Transverse colon (tissue), 4 donors: ENCODE results near the gene OR10A3. TPM values are rescaled to one million over a fixed set of nuclear protein-coding genes. Genes with fewer than 3 reads are reported as not detected.
A peak's percentile ranks its signal among the peaks of the same experiment; 100 is the strongest.

ENCODE experiments used
- DNase-seq: peaks from one replicate; pipeline ENCODE4 v3.0.0-alpha.2; 2019
- H3K27ac ChIP-seq, 4 donors: fragments of 200-600 bp; sonication (generic); 2 replicates each; pipeline ENCODE4 v1.5.1; 2016 to 2018; ENCODE audit warnings: inconsistent platforms in 4 of 4
- H3K27me3 ChIP-seq: fragments of 200-600 bp; sonication (generic); 2 replicates; pipeline ENCODE4 v1.5.1; 2017; ENCODE audit warnings: inconsistent platforms
- H3K36me3 ChIP-seq, 4 donors: fragments of 200-600 bp; sonication (generic); 2 replicates each; pipeline ENCODE4 v1.5.1; 2017 to 2019; ENCODE audit warnings: inconsistent platforms in 4 of 4
- H3K4me1 ChIP-seq, 4 donors: fragments of 200-600 bp; sonication (generic); 2 replicates each; pipeline ENCODE4 v1.5.1; 2017 to 2020; ENCODE audit warnings: inconsistent platforms in 4 of 4
- H3K4me3 ChIP-seq, 4 donors: fragments of 200-600 bp; sonication (generic); 1 replicate in 1 of 4; 2 replicates in 3 of 4; pipeline versions ENCODE4 v1.5.1 to v1.6.1; 2017 to 2019; ENCODE audit warnings: inconsistent platforms in 4 of 4
- H3K9me3 ChIP-seq, 2 donors: fragments of 200-600 bp; sonication (generic); 2 replicates each; pipeline ENCODE4 v1.5.1; 2017 to 2019; ENCODE audit warnings: inconsistent platforms in 2 of 2
- EP300 ChIP-seq: sonication (generic); formaldehyde crosslinking; IDR thresholded peaks from one replicate; pipeline ENCODE4 v1.6.1; 2017; ENCODE audit warnings: antibody characterized with exemption, low read depth
- POLR2A ChIP-seq: fragments of 450-650 bp; IDR thresholded peaks from one replicate; pipeline ENCODE4 v1.6.1; 2016; ENCODE audit warnings: antibody characterized with exemption, mild to moderate bottlenecking, moderate library complexity
- POLR2AphosphoS5 ChIP-seq, 3 donors: sonication (generic); formaldehyde crosslinking; IDR thresholded peaks; one replicate each; pipeline ENCODE4 v1.6.1; 2016; ENCODE audit warnings: antibody characterized with exemption in 3 of 3
- WGBS, 2 donors: methylation state at CpG; one replicate each; pipeline ENCODE4 v1.1.5; 2018; ENCODE audit warnings: low coverage in 1 of 2; 5-methylcytosine and 5-hydroxymethylcytosine counted together
- in situ Hi-C, 4 donors: fragments of 200-750 bp; cut with MboI; loops; one replicate each; pipeline versions ENCODE4 v1.15.0 to v1.15.1; 2017; ENCODE audit warnings: low sequenced_read_pairs in 3 of 4, low pct_ligation_motif_present in 1 of 4, low pct_unique_long_range_greater_than_20kb in 1 of 4
- intact Hi-C: fragments of 100-400 bp; cut with DNase I; formaldehyde crosslinking; loops from one replicate; pipeline ENCODE4 v1.15.1; 2023; ENCODE audit warnings: low total_unique reads
- total RNA-seq, 4 donors: library from RNA; depleted of rRNA; stranded (reverse); fragments of >200 nt; gene quantifications; one replicate each; pipeline ENCODE4 v1.1.0, GENCODE V29; 2016
- TF ChIP-seq, protein P1 (sequence below), 5 experiments: fragments of 200-600 bp in 3 of 5; fragments of 450-650 bp in 2 of 5; sonication (generic) in 3 of 5; IDR thresholded peaks; 1 replicate in 2 of 5; 2 replicates in 3 of 5; pipeline ENCODE4 v1.5.1; 2016 to 2017; ENCODE audit warnings: antibody characterized with exemption in 5 of 5, inconsistent platforms in 3 of 5, mild to moderate bottlenecking in 2 of 5, moderate library complexity in 1 of 5

OR10A3 gene
- total RNA-seq, 4 donors from 2014 or later: not detected

GRCh38 chr11:7899418-7899817 lies 42.1 kb downstream of the OR10A3 start:
- Histone ChIP-seq H3K4me1 (peaks cover 0 to 26% (median 12%) of the 10 kb centered on the region in 4 donors), H3K4me3 (no peak overlapping the region), H3K27me3 (no peaks in the 10 kb centered on the region), H3K27ac (no peak overlapping the region), H3K9me3 (no peaks in the 10 kb centered on the region), H3K36me3 (no peaks in the 10 kb centered on the region)
- TF ChIP-seq POLR2AphosphoS5 (IDR thresholded peaks at IDR 0.05) (no peak), EP300 (no peak), POLR2A (no peak)
- TF ChIP-seq, protein P1, sequence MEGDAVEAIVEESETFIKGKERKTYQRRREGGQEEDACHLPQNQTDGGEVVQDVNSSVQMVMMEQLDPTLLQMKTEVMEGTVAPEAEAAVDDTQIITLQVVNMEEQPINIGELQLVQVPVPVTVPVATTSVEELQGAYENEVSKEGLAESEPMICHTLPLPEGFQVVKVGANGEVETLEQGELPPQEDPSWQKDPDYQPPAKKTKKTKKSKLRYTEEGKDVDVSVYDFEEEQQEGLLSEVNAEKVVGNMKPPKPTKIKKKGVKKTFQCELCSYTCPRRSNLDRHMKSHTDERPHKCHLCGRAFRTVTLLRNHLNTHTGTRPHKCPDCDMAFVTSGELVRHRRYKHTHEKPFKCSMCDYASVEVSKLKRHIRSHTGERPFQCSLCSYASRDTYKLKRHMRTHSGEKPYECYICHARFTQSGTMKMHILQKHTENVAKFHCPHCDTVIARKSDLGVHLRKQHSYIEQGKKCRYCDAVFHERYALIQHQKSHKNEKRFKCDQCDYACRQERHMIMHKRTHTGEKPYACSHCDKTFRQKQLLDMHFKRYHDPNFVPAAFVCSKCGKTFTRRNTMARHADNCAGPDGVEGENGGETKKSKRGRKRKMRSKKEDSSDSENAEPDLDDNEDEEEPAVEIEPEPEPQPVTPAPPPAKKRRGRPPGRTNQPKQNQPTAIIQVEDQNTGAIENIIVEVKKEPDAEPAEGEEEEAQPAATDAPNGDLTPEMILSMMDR (IDR thresholded peaks at IDR 0.05): no peak
- intact Hi-C loops (no loop called here), in situ Hi-C loops (loop anchor here in 1 of 4 donors (10.0 to 25.0 kb wide), 2 partner anchors 85 to 188 kb away; partner anchors contain the start of genes EIF3F and TUB)
- WGBS, 2 donors: 59 to 63% methylated on average over 1 to 4 of the region's 4 CpGs
- DNase-seq: no peak

- H3K27me3 ChIP-seq: no peaks in the 10 kb centered on the region
- no peak overlapping the region for H3K27ac ChIP-seq
- H3K36me3 ChIP-seq: no peaks in the 10 kb centered on the region
- H3K4me1 ChIP-seq: peaks cover 0 to 20% (median 8%) of the 10 kb centered on the region in 4 donors
- no peak for DNase-seq
- intact Hi-C loops: no loop called here
- no peaks in the 10 kb centered on the region for H3K9me3 ChIP-seq
- no peak overlapping the region for H3K4me3 ChIP-seq
- 88 to 90% methylated on average over 5 of the region's 5 CpGs for WGBS, 2 donors
- in situ Hi-C loops: loop anchor here in 1 of 4 donors (10.0 to 25.0 kb wide), 2 partner anchors 86 to 189 kb away; partner anchors contain the start of genes EIF3F and TUB
- TF ChIP-seq POLR2A (no peak), EP300 (no peak), POLR2AphosphoS5 (IDR thresholded peaks at IDR 0.05) (no peak)
Observed at GRCh38 chr11:7898666-7899283, 42.7 kb downstream of the OR10A3 start.

GRCh38 chr11:7896009-7896785 lies 45.3 kb downstream of the OR10A3 start:
- Histone ChIP-seq H3K4me1 (peaks cover 5 to 22% (median 12%) of the 10 kb centered on the region in 4 donors), H3K36me3 (no peaks in the 10 kb centered on the region), H3K27ac (no peak overlapping the region), H3K9me3 (no peaks in the 10 kb centered on the region), H3K27me3 (peaks cover under 1% of the 10 kb centered on the region), H3K4me3 (no peak overlapping the region)
- TF ChIP-seq, protein P1 (IDR thresholded peaks at IDR 0.05): no peak
- TF ChIP-seq POLR2AphosphoS5 (IDR thresholded peaks at IDR 0.05): no peak
- no peak for TF ChIP-seq EP300
- TF ChIP-seq POLR2A: no peak
- intact Hi-C loops: no loop called here
- DNase-seq: no peak
- 62 to 63% methylated on average over 1 of the region's 1 CpG for WGBS, 2 donors
- in situ Hi-C loops: loop anchor here in 1 of 4 donors (10.0 to 25.0 kb wide), 2 partner anchors 89 to 191 kb away; partner anchors contain the start of genes EIF3F and TUB

DNA sequence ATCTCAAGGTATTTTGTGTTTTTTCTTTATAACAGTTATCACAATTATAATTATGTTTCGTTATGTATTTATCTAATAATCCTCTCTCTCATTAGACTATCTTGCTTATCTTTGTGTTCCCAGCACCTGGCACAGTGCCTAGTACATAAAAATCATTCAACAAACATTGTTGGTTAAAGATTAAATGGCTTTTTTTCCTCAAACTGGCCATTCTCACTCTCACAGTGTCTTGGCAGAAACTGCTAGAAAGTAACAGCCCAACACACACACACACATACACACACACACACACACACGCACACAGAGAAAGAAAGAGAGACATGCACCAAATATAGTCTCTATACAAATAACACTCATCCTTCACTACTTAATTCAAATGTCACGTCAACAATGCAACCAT lies 47.3 kb downstream of the OR10A3 start:
- 34 to 38% methylated on average over 3 of the region's 3 CpGs for WGBS, 2 donors
- H3K9me3 ChIP-seq: no peaks in the 10 kb centered on the region
- H3K4me3 ChIP-seq: no peak overlapping the region
- peaks cover 16% of the 10 kb centered on the region for H3K27me3 ChIP-seq
- TF ChIP-seq POLR2AphosphoS5 (IDR thresholded peaks at IDR 0.05): no peak
- no peak for TF ChIP-seq POLR2A
- no peak for TF ChIP-seq EP300
- TF ChIP-seq, protein P1 (IDR thresholded peaks at IDR 0.05): no peak
- no peaks in the 10 kb centered on the region for H3K36me3 ChIP-seq
- peak overlapping the region; percentile 70 to 77 (median 72) for H3K27ac ChIP-seq
- intact Hi-C loops: loop anchor here (5.0 kb wide), 1 partner anchor 93 kb away; the partner anchor contains the start of gene EIF3F
- peaks cover 5 to 20% (median 7%) of the 10 kb centered on the region in 4 donors for H3K4me1 ChIP-seq
- in situ Hi-C loops: loop anchor here in 3 of 4 donors (5.0 to 25.0 kb wide), 3 partner anchors 91 to 193 kb away; partner anchors contain the start of genes EIF3F (in 3 of the 3) and TUB (in 1 of the 3)
- no peak for DNase-seq
